Measurements from ENCODE around the gene PRPH.

GRCh38 chr12:49294804-49295081 is 204 bp upstream of the PRPH start:
- TF ChIP-seq CTCF (IDR thresholded peaks at IDR 0.05 in 2 of 3, conservative IDR thresholded peaks at IDR 0.05 in 1 of 3; ENCODE audit: insufficient read depth in 2 of 3, low read depth in 1 of 3, low read length in 3 of 3) (no peak), ZNF384 (IDR thresholded peaks at IDR 0.05; ENCODE audit: low read depth, low read length) (no peak), CBX2 (IDR thresholded peaks at IDR 0.05; ENCODE audit: insufficient read depth, low read length, poor library complexity, severe bottlenecking) (no peak), ZNF707 (CRISPR knock-in tag; conservative IDR thresholded peaks at IDR 0.05) (no peak), GABPB1 (CRISPR knock-in tag; IDR thresholded peaks at IDR 0.05) (no peak)

All from K562 (cell line).